OCI-LY3 (cell line): Measurements from ENCODE around the gene CAB39.

Source experiments
- H2AFZ ChIP-seq: fragments of 200-600, 300-600 bp; shearing (Covaris generic); 2 replicates; pipeline ENCODE4 v1.6.0; 2014; ENCODE audit warnings: antibody characterized with exemption, low read depth, low read length
- H3K27ac ChIP-seq: fragments of 200-600, 300-600 bp; sonication (generic); 2 replicates; pipeline ENCODE4 v1.5.1; 2014; ENCODE audit warnings: mild to moderate bottlenecking, low read length, moderate library complexity, mixed read lengths
- H3K27me3 ChIP-seq: fragments of 200-600, 300-600 bp; sonication (generic); 2 replicates; pipeline ENCODE4 v1.6.1; 2014; ENCODE audit warnings: low read depth, low read length, mixed read lengths
- H3K36me3 ChIP-seq: fragments of 200-600, 300-600 bp; sonication (generic); replicated peaks from 2 replicates; pipeline ENCODE3; 2014; ENCODE audit warnings: low read depth, low read length, mixed read lengths
- H3K4me1 ChIP-seq: fragments of 300-600, 200-600 bp; sonication (generic); 2 replicates; pipeline ENCODE4 v1.6.1; 2014; ENCODE audit warnings: low read length, mixed read lengths
- H3K4me2 ChIP-seq: fragments of 200-600, 300-600 bp; sonication (generic); 2 replicates; pipeline ENCODE4 v1.6.1; 2014; ENCODE audit warnings: low read length, mixed read lengths
- H3K4me3 ChIP-seq: fragments of 300-600, 200-600 bp; sonication (generic); 2 replicates; pipeline ENCODE4 v1.5.1; 2014; ENCODE audit warnings: antibody characterized with exemption, mild to moderate bottlenecking, low read length, moderate library complexity
- H3K79me2 ChIP-seq: fragments of 300-600, 200-600 bp; shearing (Covaris generic); 2 replicates; pipeline ENCODE4 v1.6.1; 2014; ENCODE audit warnings: mild to moderate bottlenecking, low read length, mixed read lengths
- H3K9ac ChIP-seq: fragments of 300-600, 200-600 bp; shearing (Covaris generic); 2 replicates; pipeline ENCODE4 v1.6.0; 2014; ENCODE audit warnings: mild to moderate bottlenecking, low read length, moderate library complexity
- H3K9me3 ChIP-seq: fragments of 200-600, 300-600 bp; shearing (Covaris generic); 2 replicates; pipeline ENCODE4 v1.6.1; 2014; ENCODE audit warnings: low read length, mixed read lengths; ENCODE audit not compliant: insufficient read depth
- H4K20me1 ChIP-seq: fragments of 200-600, 300-600 bp; sonication (generic); 2 replicates; pipeline ENCODE4 v1.6.1; 2016; ENCODE audit warnings: low read length, mixed read lengths; ENCODE audit not compliant: insufficient read depth
- CTCF ChIP-seq: fragments of 200-600, 300-600 bp; sonication (generic); IDR thresholded peaks from 2 replicates; pipeline ENCODE4 v1.5.1; 2014; ENCODE audit warnings: antibody characterized with exemption, low read length, low read depth
- EZH2phosphoT487 ChIP-seq: fragments of 200-600 bp; shearing (Covaris generic); IDR thresholded peaks from 2 replicates; pipeline ENCODE4 v1.6.1; 2018; ENCODE audit warnings: antibody characterized with exemption, mixed run types, low read depth

Gene CAB39

GRCh38 chr2:230758566-230759480 lies 46.2 kb downstream of the CAB39 start:
- Histone ChIP-seq H2AFZ (no peak overlapping the region), H3K79me2 (peaks cover 85% of the 10 kb centered on the region), H3K4me3 (no peak overlapping the region), H3K9me3 (no peaks in the 10 kb centered on the region), H3K4me2 (peak overlapping the region; percentile 9; the same call in 1 of the 2 replicates), H3K36me3 (peaks cover 24% of the 10 kb centered on the region), H4K20me1 (peaks cover 39% of the 10 kb centered on the region), H3K27ac (no peak overlapping the region; the same call in 1 of the 2 replicates), H3K27me3 (no peaks in the 10 kb centered on the region), H3K9ac (no peak overlapping the region), H3K4me1 (peaks cover 12% of the 10 kb centered on the region)
- TF ChIP-seq EZH2phosphoT487 (no peak), CTCF (no peak)

- no peak overlapping the region for H3K27ac ChIP-seq
- H3K9me3 ChIP-seq: no peaks in the 10 kb centered on the region
- H3K27me3 ChIP-seq: no peaks in the 10 kb centered on the region
- peaks cover 39% of the 10 kb centered on the region for H4K20me1 ChIP-seq
- TF ChIP-seq CTCF (no peak), EZH2phosphoT487 (no peak)
- H3K4me3 ChIP-seq: no peak overlapping the region
- H3K36me3 ChIP-seq: peaks cover 30% of the 10 kb centered on the region
- H3K4me2 ChIP-seq: no peak overlapping the region
- H2AFZ ChIP-seq: no peak overlapping the region
- H3K9ac ChIP-seq: no peak overlapping the region
- H3K4me1 ChIP-seq: peaks cover 12% of the 10 kb centered on the region
- peaks cover 82% of the 10 kb centered on the region for H3K79me2 ChIP-seq
Observed at GRCh38 chr2:230759481-230760167, 47.0 kb downstream of the CAB39 start.

- no peak overlapping the region for H3K4me3 ChIP-seq
- H4K20me1 ChIP-seq: peaks cover 28% of the 10 kb centered on the region
- H3K9me3 ChIP-seq: no peaks in the 10 kb centered on the region
- H3K36me3 ChIP-seq: peaks cover 41% of the 10 kb centered on the region
- no peak overlapping the region for H2AFZ ChIP-seq
- no peak overlapping the region for H3K9ac ChIP-seq
- TF ChIP-seq EZH2phosphoT487 (no peak), CTCF (no peak)
- H3K4me2 ChIP-seq: no peak overlapping the region
- no peaks in the 10 kb centered on the region for H3K27me3 ChIP-seq
- H3K27ac ChIP-seq: no peak overlapping the region
- H3K79me2 ChIP-seq: peaks cover 75% of the 10 kb centered on the region
- peaks cover 31% of the 10 kb centered on the region for H3K4me1 ChIP-seq
Observed at GRCh38 chr2:230761704-230762103, 49.1 kb downstream of the CAB39 start.

DNA sequence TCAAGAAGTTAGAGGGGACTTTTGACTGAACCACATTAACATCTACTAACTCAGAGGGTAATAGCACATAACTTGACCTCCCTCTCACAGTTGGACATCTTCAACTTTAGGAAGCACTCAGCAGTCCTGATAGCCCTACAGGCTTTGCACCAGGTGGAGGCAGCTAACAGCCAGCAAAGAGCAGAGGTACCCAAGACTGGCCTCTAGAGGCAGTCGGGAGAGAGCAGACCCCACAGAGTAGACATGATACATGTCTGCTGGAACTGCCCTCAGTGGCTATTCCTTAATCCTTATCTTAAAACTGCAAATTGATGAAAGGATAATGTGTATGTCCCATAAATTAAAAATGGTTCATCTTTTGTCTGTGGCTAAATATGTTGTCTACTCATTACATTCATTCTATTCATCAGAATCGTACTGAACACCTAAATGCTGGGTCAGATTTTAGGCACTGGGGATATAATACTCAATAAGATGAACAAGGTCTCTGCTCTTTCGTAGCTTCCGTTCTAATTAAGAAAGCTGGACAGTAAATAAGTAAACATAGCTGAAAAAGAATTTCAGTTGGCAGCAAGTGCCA lies 49.8 kb downstream of the CAB39 start:
- no peaks in the 10 kb centered on the region for H3K27me3 ChIP-seq
- no peaks in the 10 kb centered on the region for H3K9me3 ChIP-seq
- H4K20me1 ChIP-seq: peaks cover 22% of the 10 kb centered on the region
- H3K4me2 ChIP-seq: no peak overlapping the region
- H2AFZ ChIP-seq: no peak overlapping the region
- H3K4me3 ChIP-seq: no peak overlapping the region
- peaks cover 48% of the 10 kb centered on the region for H3K36me3 ChIP-seq
- no peak overlapping the region for H3K9ac ChIP-seq
- H3K27ac ChIP-seq: no peak overlapping the region
- H3K4me1 ChIP-seq: peaks cover 38% of the 10 kb centered on the region
- peaks cover 75% of the 10 kb centered on the region for H3K79me2 ChIP-seq
- TF ChIP-seq CTCF (peak; percentile 56), EZH2phosphoT487 (no peak)
